SK-N-MC (cell line): ENCODE data around the gene GPR84.
A peak's percentile ranks its signal among the peaks of the same experiment; 100 is the strongest.

Experiments
- EZH2 ChIP-seq: fragments of 200-600 bp; sonication (generic); IDR thresholded peaks from one replicate; pipeline ENCODE4 v1.6.1; 2017; ENCODE audit warnings: antibody characterized with exemption
- FOXP2 ChIP-seq: optimal IDR thresholded peaks from 2 replicates; pipeline ENCODE3; 2011; ENCODE audit warnings: mild to moderate bottlenecking, moderate library complexity; ENCODE audit not compliant: insufficient read depth; ENCODE audit errors: extremely low read length, control extremely low read depth
- POLR2AphosphoS5 ChIP-seq: IDR thresholded peaks from 2 replicates; pipeline ENCODE4 v1.6.1; 2012; ENCODE audit warnings: mild to moderate bottlenecking, low read depth, low read length, borderline replicate concordance

DNA sequence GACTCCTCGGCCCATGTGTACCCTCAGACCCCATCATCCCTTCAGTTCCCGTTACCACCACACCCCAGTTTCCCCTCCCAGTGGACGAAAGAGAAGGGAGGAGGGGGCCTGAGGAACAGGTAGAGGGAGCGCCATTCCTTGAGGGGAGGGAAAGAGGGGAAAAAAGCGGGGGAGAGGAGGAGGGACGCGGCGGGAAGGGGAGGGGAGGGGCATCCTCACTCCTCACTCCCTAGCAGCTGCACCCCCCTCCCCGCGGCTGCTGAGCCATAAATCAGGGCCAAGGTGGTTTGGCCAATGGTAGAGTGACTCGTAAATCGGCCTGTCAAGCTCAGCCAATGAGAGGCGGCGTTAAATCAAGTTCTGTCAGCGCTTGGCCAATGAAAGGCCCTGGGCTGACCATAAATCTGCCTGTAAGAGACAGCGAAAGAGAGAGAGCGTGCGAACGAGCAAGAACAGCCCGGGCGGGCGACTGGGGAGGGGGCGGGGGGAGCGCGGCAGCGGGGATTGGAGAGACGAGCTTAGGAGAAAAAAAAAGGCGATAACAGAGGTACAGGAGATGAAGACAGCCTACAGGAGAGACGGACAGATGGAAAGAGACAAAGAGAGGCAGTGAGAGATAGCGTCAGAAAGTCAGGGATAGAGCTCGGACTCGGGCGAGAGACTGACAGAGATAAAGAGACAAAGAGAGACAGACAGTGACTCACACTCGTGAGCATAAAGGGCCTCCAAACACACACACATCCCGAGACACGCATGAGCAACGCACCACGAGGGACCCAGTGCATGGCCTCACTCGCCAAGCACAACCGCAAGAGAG, 5.1 kb downstream of the GPR84 start:
- peak; percentile 68; the same call in 1 of the 2 replicates for TF ChIP-seq POLR2AphosphoS5
- TF ChIP-seq EZH2, result no peak
- no peak for TF ChIP-seq FOXP2
